GM12892 (cell line): Measurements from ENCODE around the gene SDK2.

Experiments used
- POLR2A ChIP-seq: IDR thresholded peaks from 2 replicates; pipeline ENCODE4 v1.6.1; 2011; ENCODE audit warnings: low read depth, low read length, control low read depth
- POLR2AphosphoS5 ChIP-seq: IDR thresholded peaks from 2 replicates; pipeline ENCODE4 v1.6.1; 2011; ENCODE audit warnings: low read depth, low read length, control low read depth
- TAF1 ChIP-seq: IDR thresholded peaks from 2 replicates; pipeline ENCODE4 v1.6.1; 2011; ENCODE audit warnings: low read depth, mild to moderate bottlenecking, control low read depth, low read length, borderline replicate concordance

DNA sequence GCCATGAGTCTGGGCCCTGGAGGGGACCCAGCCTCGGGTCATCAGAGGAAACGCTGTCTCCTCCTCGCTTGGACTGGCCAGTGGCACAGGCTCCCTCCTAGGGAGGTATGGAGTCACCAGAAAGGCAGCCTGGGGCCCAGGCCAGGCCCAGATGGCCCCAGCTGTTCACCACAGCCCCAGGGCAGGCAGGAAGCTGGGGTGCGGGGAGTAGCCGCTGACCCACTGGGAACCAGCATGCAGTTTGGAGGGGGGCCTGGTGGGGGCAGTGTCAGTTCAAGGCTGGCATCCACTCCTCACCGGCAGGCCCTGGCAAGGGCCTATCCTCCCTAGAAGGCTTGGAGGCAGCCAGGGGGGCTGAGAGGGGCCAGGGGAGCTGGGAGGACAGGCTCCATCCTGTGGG, 48.8 kb downstream of the SDK2 start:
- no peak for TF ChIP-seq POLR2AphosphoS5
- no peak for TF ChIP-seq POLR2A
- no peak for TF ChIP-seq TAF1
